Activated CD4-positive, alpha-beta memory T cell treated with anti-CD3 and anti-CD28 coated beads, Interleukin-2, amount 10 ng/mL, durations not matched to agents 7 days and 5 days (primary cell): ENCODE results near the gene GGT7. TPM values are rescaled to one million over a fixed set of nuclear protein-coding genes. Genes with fewer than 3 reads are reported as not detected.
"Not testable (repeated sequence)": the region's sequence is repeated elsewhere in the genome, so short reads cannot be mapped to it uniquely, and the experiment has no call there.

Source experiments
- CTCF ChIA-PET: fragments of 350-600 bp; sonication (Branson Sonifier 250); formaldehyde crosslinking; loops from one replicate; lab custom pipeline; 2021; ENCODE audit warnings: antibody characterized with exemption, inconsistent platforms; lab: Charles Lee
- POLR2A ChIA-PET: fragments of 350-600 bp; sonication (Branson Sonifier 250); formaldehyde crosslinking; loops from one replicate; lab custom pipeline; 2021; ENCODE audit warnings: antibody characterized with exemption; lab: Charles Lee
- DNase-seq: peaks from one replicate; pipeline ENCODE4 v3.0.0-alpha.2; 2020
- H3K27ac Mint-ChIP-seq: one replicate; pipeline ENCODE4 v1.8.0; 2021; ENCODE audit warnings: mild to moderate bottlenecking, mixed read lengths
- H3K27me3 Mint-ChIP-seq: one replicate; pipeline ENCODE4 v1.8.0; 2021; ENCODE audit warnings: mixed read lengths
- H3K36me3 Mint-ChIP-seq: one replicate; pipeline ENCODE4 v1.8.0; 2021; ENCODE audit warnings: low read depth, mixed read lengths
- H3K4me1 Mint-ChIP-seq: one replicate; pipeline ENCODE4 v1.8.0; 2021; ENCODE audit warnings: mixed read lengths
- H3K4me3 Mint-ChIP-seq: one replicate; pipeline ENCODE4 v1.8.0; 2021; ENCODE audit warnings: mild to moderate bottlenecking, mixed read lengths
- H3K9me3 Mint-ChIP-seq: one replicate; pipeline ENCODE4 v1.8.0; 2021; ENCODE audit warnings: mixed read lengths
- total RNA-seq, 2 experiments: library from RNA; stranded (reverse); gene quantifications; one replicate each; pipeline ENCODE4 v1.2.3, GENCODE V29; 2021

The GGT7 gene
- total RNA-seq, 2 experiments from 2014 or later, result 5.7 to 5.9 TPM

DNA sequence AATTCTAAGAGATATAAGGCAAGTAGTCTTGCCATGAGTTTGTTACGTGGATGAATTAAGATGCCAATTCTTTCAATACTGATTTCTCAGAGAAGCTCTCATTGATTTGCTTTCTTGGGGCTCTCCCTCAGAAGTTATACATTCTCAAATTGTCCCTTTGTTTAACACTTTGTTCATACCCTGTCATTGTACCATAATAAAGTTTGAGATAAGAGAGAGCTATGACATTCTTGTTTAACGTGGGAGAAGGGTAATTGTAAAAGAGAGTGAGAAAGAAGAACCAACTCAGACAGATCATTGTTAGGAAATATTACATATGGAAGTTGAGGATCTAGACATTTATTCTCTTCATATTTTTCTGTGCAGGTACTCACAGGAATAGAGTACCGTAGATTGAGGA is 22.8 kb upstream of the GGT7 start:
- no peaks in the 10 kb centered on the region for H3K27me3 Mint-ChIP-seq
- ChIA-PET POLR2A (interaction anchor here (1.2 kb wide), 1 partner anchor 19 kb away, joined by 4 read pairs; the partner anchor contains the start of gene ACSS2), CTCF (no interaction called here)
- peaks cover 29% of the 10 kb centered on the region for H3K4me1 Mint-ChIP-seq
- DNase-seq, result no peak
- H3K4me3 Mint-ChIP-seq, result no peak overlapping the region
- H3K36me3 Mint-ChIP-seq, result peaks cover 20% of the 10 kb centered on the region
- H3K27ac Mint-ChIP-seq, result no peak overlapping the region
- H3K9me3 Mint-ChIP-seq, result no peaks in the 10 kb centered on the region

DNA sequence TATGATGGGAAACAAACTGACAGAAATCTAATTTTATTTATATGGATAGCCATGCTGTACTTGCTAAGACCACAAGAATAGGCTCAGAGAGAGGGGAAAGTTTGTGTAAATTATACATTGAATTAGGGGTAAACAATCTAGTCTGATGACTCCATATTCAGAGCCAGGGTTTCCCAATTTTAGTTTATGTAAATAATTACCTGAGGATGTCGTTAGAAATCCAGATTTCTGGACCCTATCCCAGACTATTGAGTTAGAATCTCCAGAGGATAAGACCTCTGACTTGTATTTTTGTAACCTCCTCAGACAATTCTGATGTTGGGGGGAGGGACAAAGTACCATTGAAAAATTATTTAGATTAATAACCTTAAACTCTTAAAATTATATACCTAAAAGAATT is 22.1 kb upstream of the GGT7 start:
- POLR2A ChIA-PET, result interaction anchor here (1.2 kb wide), 1 partner anchor 19 kb away, joined by 4 read pairs; the partner anchor contains the start of gene ACSS2
- DNase-seq, result no peak
- CTCF ChIA-PET, result no interaction called here
- Mint-ChIP-seq H3K36me3 (peaks cover 22% of the 10 kb centered on the region), H3K27ac (no peak overlapping the region), H3K4me3 (no peak overlapping the region), H3K9me3 (no peaks in the 10 kb centered on the region), H3K4me1 (peaks cover 35% of the 10 kb centered on the region), H3K27me3 (no peaks in the 10 kb centered on the region)

DNA sequence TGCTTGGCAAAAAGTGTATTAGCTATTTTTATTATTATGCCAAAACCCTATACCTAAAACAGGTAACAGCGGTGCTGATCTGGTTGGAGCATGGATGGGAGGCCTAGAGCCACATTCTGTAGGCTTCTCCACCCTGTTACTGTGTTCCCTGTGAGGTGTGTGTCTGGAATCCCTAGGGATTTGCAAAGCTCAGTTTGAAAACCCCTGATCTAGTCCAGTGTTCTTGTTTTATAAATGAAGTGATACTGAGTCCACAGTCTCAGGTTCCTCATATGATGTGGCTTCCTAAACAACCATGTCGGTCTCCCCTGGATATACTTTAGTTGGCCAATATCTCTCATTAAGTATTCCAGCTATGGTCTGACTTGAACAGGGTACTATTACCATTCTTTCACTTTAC is 20.0 kb upstream of the GGT7 start:
- H3K9me3 Mint-ChIP-seq, result no peaks in the 10 kb centered on the region
- CTCF ChIA-PET, result interaction anchor here (0.6 to 1.2 kb wide), 3 partner anchors 18 to 249 kb away, joined by 3 to 4 read pairs (median 3); no protein-coding TSS in a partner anchor
- DNase-seq, result no peak
- POLR2A ChIA-PET, result interaction anchor here (0.6 to 1.5 kb wide), 3 partner anchors 17 to 103 kb away, joined by 3 to 4 read pairs (median 3); no protein-coding TSS in a partner anchor
- no peak overlapping the region for H3K4me3 Mint-ChIP-seq
- no peaks in the 10 kb centered on the region for H3K27me3 Mint-ChIP-seq
- peaks cover 26% of the 10 kb centered on the region for H3K36me3 Mint-ChIP-seq
- peaks cover 42% of the 10 kb centered on the region for H3K4me1 Mint-ChIP-seq
- H3K27ac Mint-ChIP-seq, result peak overlapping the region; percentile 44

DNA sequence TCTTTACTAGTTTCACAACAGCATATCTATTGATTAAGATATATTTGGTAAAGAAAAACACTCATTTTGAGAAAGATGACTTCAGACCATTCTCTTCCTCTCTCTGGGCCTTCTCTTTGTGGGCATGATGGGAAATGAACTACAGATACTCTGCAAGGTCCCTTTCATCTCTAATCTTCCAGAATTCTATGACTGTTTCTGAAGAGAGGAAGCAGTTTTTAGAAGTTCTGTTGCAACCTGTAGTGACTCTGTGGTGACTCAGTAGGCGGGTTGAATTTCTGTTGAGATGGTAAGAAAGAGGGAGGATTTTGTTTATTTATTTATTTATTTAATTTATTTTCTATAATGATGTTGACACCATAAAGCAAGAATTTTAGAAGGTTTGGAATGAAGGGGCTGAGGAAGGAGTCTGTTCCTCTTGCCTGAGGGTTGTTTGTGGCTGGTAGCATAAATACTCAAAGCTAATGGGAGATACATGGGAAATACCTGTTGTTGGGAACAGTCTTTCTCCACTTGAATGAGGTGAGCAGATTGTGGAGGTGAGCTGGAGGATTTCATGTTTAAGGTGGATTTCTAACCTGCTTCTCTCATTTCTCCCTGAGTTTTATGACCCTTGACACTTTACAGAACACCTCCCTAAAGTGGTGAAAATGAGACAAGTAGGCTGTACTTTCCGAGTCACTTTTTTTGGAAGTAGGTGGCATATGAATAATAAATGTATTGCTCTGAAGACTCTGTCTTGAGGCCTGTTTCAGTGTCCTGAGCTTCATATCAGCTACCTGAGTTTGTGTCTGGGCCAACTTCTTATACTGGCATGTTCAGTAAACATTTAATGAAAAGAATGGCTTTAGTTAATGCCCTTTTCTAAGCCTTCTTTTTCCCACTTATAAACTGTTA is 18.8 kb upstream of the GGT7 start:
- Mint-ChIP-seq H3K9me3 (no peaks in the 10 kb centered on the region), H3K36me3 (peaks cover 27% of the 10 kb centered on the region), H3K4me1 (peaks cover 42% of the 10 kb centered on the region), H3K27me3 (no peaks in the 10 kb centered on the region), H3K4me3 (no peak overlapping the region), H3K27ac (peak overlapping the region; percentile 72)
- DNase-seq, result no peak
- POLR2A ChIA-PET, result interaction anchor here (0.6 to 1.1 kb wide), 4 partner anchors 15 to 55 kb away, joined by 3 to 8 read pairs (median 4); partner anchors contain the start of gene ACSS2
- CTCF ChIA-PET, result interaction anchor here (0.5 to 1.2 kb wide), 2 partner anchors 14 to 15 kb away, joined by 3 to 5 read pairs; partner anchors contain the start of gene ACSS2

DNA sequence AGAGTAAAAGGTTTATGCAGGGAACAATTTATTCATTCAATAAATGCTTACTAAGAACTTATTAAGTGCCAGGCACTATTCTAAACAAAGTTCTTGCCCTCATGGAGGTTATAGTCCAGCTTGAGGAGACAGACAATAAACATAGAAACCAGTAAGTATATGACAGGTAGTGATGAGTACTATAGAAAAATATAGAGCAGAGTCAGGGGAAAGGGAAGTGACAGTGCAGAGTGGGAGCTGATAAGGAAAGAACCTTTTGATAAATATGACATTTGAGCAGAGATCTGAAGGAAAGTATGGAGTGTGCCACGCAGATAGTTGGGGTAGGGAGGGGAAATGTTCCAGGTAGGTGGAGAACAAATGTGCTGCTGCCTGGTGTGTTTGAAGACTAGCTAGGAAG is 15.8 kb upstream of the GGT7 start:
- peaks cover 47% of the 10 kb centered on the region for H3K4me1 Mint-ChIP-seq
- no peak overlapping the region for H3K27ac Mint-ChIP-seq
- H3K9me3 Mint-ChIP-seq, result no peaks in the 10 kb centered on the region
- no peak for DNase-seq
- no peaks in the 10 kb centered on the region for H3K27me3 Mint-ChIP-seq
- no peak overlapping the region for H3K4me3 Mint-ChIP-seq
- ChIA-PET CTCF (interaction anchor here (0.6 to 1.9 kb wide), 2 partner anchors 13 to 100 kb away, joined by 3 to 7 read pairs; partner anchors contain the start of gene ACSS2), POLR2A (no interaction called here)
- peaks cover 33% of the 10 kb centered on the region for H3K36me3 Mint-ChIP-seq

GRCh38 chr20:34887023-34887422 is 14.4 kb upstream of the GGT7 start:
- ChIA-PET CTCF (interaction anchor here (1.9 kb wide), 1 partner anchor 11 kb away, joined by 7 read pairs; the partner anchor contains the start of gene ACSS2), POLR2A (interaction anchor here (0.8 kb wide), 1 partner anchor 10 kb away, joined by 4 read pairs; the partner anchor contains the start of gene ACSS2)

GRCh38 chr20:34886122-34886521 is 13.5 kb upstream of the GGT7 start:
- Mint-ChIP-seq H3K4me3 (no peak overlapping the region), H3K27ac (no peak overlapping the region), H3K9me3 (no peaks in the 10 kb centered on the region), H3K4me1 (peaks cover 43% of the 10 kb centered on the region), H3K27me3 (no peaks in the 10 kb centered on the region), H3K36me3 (peaks cover 50% of the 10 kb centered on the region)
- CTCF ChIA-PET, result interaction anchor here (0.6 to 0.7 kb wide), 2 partner anchors 197 to 210 kb away, joined by 3 read pairs; no protein-coding TSS in a partner anchor
- POLR2A ChIA-PET, result interaction anchor here (0.8 kb wide), 1 partner anchor 9 kb away, joined by 4 read pairs; the partner anchor contains the start of gene ACSS2
- DNase-seq, result no peak

More at GRCh38 chr20:34887023-34887422, 14.4 kb upstream of the GGT7 start:
- Mint-ChIP-seq H3K9me3 (no peaks in the 10 kb centered on the region), H3K4me1 (peaks cover 47% of the 10 kb centered on the region), H3K4me3 (no peak overlapping the region), H3K27me3 (no peaks in the 10 kb centered on the region), H3K27ac (no peak overlapping the region), H3K36me3 (peaks cover 44% of the 10 kb centered on the region)
- DNase-seq, result no peak

- H3K9me3 Mint-ChIP-seq, result no peaks in the 10 kb centered on the region
- no peak overlapping the region for H3K27ac Mint-ChIP-seq
- CTCF ChIA-PET, result no interaction called here
- DNase-seq, result no peak
- H3K27me3 Mint-ChIP-seq, result no peaks in the 10 kb centered on the region
- H3K4me1 Mint-ChIP-seq, result peaks cover 32% of the 10 kb centered on the region
- POLR2A ChIA-PET, result interaction anchor here (1.0 kb wide), 1 partner anchor 206 kb away, joined by 3 read pairs; no protein-coding TSS in a partner anchor
- H3K4me3 Mint-ChIP-seq, result no peak overlapping the region
- H3K36me3 Mint-ChIP-seq, result peaks cover 41% of the 10 kb centered on the region
These were observed 11.6 kb upstream of the GGT7 start for GRCh38 chr20:34884260-34884659.

GRCh38 chr20:34883809-34884208 is 11.2 kb upstream of the GGT7 start:
- H3K27me3 Mint-ChIP-seq, result no peaks in the 10 kb centered on the region
- peaks cover 44% of the 10 kb centered on the region for H3K36me3 Mint-ChIP-seq
- no peaks in the 10 kb centered on the region for H3K9me3 Mint-ChIP-seq
- no peak overlapping the region for H3K27ac Mint-ChIP-seq
- peaks cover 34% of the 10 kb centered on the region for H3K4me1 Mint-ChIP-seq
- DNase-seq, result no peak
- no peak overlapping the region for H3K4me3 Mint-ChIP-seq
- ChIA-PET CTCF (interaction anchor here (2.0 kb wide), 1 partner anchor 9 kb away, joined by 8 read pairs; no protein-coding TSS in a partner anchor), POLR2A (no interaction called here)

- ChIA-PET POLR2A (interaction anchor here (0.7 kb wide), 1 partner anchor 12 kb away, joined by 3 read pairs; no protein-coding TSS in a partner anchor), CTCF (interaction anchor here (2.0 kb wide), 1 partner anchor 9 kb away, joined by 8 read pairs; no protein-coding TSS in a partner anchor)
- Mint-ChIP-seq H3K36me3 (peaks cover 42% of the 10 kb centered on the region), H3K4me1 (peaks cover 33% of the 10 kb centered on the region), H3K27ac (peak overlapping the region; percentile 5), H3K27me3 (no peaks in the 10 kb centered on the region), H3K4me3 (no peak overlapping the region), H3K9me3 (no peaks in the 10 kb centered on the region)
- no peak for DNase-seq
These were observed 10.5 kb upstream of the GGT7 start for GRCh38 chr20:34883087-34883688.

DNA sequence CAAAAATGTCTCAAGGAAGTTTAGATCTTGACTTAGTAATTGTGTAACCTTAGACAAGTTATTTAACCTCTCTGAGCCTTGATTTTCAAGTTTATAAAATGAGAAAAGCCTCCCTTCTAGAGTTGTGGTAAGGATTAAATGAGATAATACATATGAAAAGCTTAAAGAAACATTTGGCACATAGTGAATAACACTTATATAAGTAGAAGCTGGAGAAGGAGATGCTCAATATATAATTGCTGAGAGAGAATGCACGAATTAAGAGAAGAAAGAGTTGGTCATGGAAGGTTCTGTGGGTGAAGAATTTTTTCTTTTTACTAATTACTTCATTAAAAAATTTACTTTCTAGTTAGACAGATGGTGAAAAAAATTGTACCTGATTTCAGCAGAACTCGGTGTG is 9.0 kb upstream of the GGT7 start:
- DNase-seq, result no peak
- Mint-ChIP-seq H3K4me1 (peaks cover 44% of the 10 kb centered on the region), H3K27ac (no peak overlapping the region), H3K4me3 (no peak overlapping the region), H3K9me3 (no peaks in the 10 kb centered on the region), H3K36me3 (peaks cover 37% of the 10 kb centered on the region), H3K27me3 (no peaks in the 10 kb centered on the region)
- POLR2A ChIA-PET, result no interaction called here
- CTCF ChIA-PET, result interaction anchor here (1.2 to 2.0 kb wide), 2 partner anchors 7 to 9 kb away, joined by 3 to 8 read pairs; no protein-coding TSS in a partner anchor

DNA sequence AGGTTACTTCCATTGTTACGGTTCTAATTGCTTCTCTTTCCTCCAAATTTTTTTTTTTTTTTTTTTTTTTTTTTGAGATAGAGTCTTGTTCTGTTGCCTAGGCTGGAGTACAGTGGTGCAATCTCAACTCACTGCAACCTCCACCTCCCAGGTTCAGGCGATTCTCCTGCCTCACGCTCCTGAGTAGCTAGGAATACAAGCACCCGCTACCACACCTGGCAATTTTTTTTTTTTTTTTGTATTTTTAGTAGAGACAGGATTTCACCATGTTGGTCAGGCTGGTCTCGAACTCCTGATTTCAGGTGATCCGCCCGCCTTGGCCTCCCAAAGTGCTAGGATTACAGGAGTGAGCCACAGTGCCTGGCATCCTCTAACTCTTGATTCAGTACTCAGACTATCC is 8.3 kb upstream of the GGT7 start:
- not testable (repeated sequence) for DNase-seq, H3K27ac Mint-ChIP-seq, H3K27me3 Mint-ChIP-seq, H3K4me3 Mint-ChIP-seq, H3K9me3 Mint-ChIP-seq
- H3K36me3 Mint-ChIP-seq, result peaks cover 36% of the 10 kb centered on the region
- H3K4me1 Mint-ChIP-seq, result peaks cover 47% of the 10 kb centered on the region
- ChIA-PET CTCF (interaction anchor here (0.7 to 1.2 kb wide), 2 partner anchors 10 to 276 kb away, joined by 3 to 4 read pairs; no protein-coding TSS in a partner anchor), POLR2A (interaction anchor here (0.6 to 1.1 kb wide), 3 partner anchors 37 to 1148 kb away, joined by 3 to 4 read pairs (median 3); no protein-coding TSS in a partner anchor)
